IMR-90 (cell line): Measurements from ENCODE around the gene DDX31. TPM values are rescaled to one million over a fixed set of nuclear protein-coding genes. Genes with fewer than 3 reads are reported as not detected.

Experiments
- ATAC-seq: fragments of 200-7000 bp; cut with Tn5 transposase; 2 replicates; pipeline ENCODE4 v1.9.1; 2020; ENCODE audit warnings: low read depth, mild to moderate bottlenecking, moderate library complexity
- BruUV-seq: library from RNA; stranded (reverse); fragments of 400-500 nt; replicated peaks from 2 replicates; lab custom pipeline; 2021; lab: Mats Ljungman, UMichigan
- CTCF ChIA-PET: fragments of 300-600 bp; formaldehyde crosslinking; extraction: SDS; loops from one replicate; lab custom pipeline; 2021; ENCODE audit warnings: antibody characterized with exemption; lab: Yijun Ruan, JAX
- POLR2A ChIA-PET: fragments of 300-600 bp; sonication (Branson Sonifier 250); formaldehyde crosslinking; loops from one replicate; lab custom pipeline; 2022; ENCODE audit warnings: antibody characterized with exemption; ENCODE audit not compliant: unreplicated experiment; lab: Charles Lee
- DNase-seq: peaks from one replicate; pipeline ENCODE4 v3.0.0; 2013
- H2AFZ ChIP-seq: replicated peaks from 2 replicates; pipeline ENCODE3; 2013; ENCODE audit warnings: low read length, mild to moderate bottlenecking; ENCODE audit not compliant: poor library complexity
- H2AK5ac ChIP-seq: 2 replicates; pipeline ENCODE4 v1.6.1; 2013; ENCODE audit warnings: low read depth, low read length, inconsistent platforms
- H2AK9ac ChIP-seq: replicated peaks from 2 replicates; pipeline ENCODE3; 2013; ENCODE audit warnings: mild to moderate bottlenecking, low read depth, low read length, moderate library complexity; ENCODE audit not compliant: poor library complexity
- H2BK120ac ChIP-seq: 2 replicates; pipeline ENCODE4 v1.6.1; 2013; ENCODE audit warnings: low read depth, low read length, inconsistent platforms
- H2BK15ac ChIP-seq: 3 replicates; pipeline ENCODE4 v1.6.1; 2013; ENCODE audit warnings: low read depth, low read length, inconsistent platforms
- H2BK20ac ChIP-seq: 2 replicates; pipeline ENCODE4 v1.6.1; 2013; ENCODE audit warnings: low read depth, mild to moderate bottlenecking, inconsistent platforms, low read length, moderate library complexity
- H2BK5ac ChIP-seq: 2 replicates; pipeline ENCODE4 v1.6.1; 2013; ENCODE audit warnings: mild to moderate bottlenecking, low read depth, low read length, inconsistent platforms; ENCODE audit not compliant: poor library complexity, severe bottlenecking
- H3K14ac ChIP-seq: replicated peaks from 2 replicates; pipeline ENCODE4 v1.6.1; 2013; ENCODE audit warnings: low read depth, low read length, inconsistent platforms
- H3K18ac ChIP-seq: 2 replicates; pipeline ENCODE4 v1.6.1; 2013; ENCODE audit warnings: low read depth, low read length, control low read depth
- H3K23ac ChIP-seq: 2 replicates; pipeline ENCODE4 v1.6.1; 2013; ENCODE audit warnings: low read depth, low read length, inconsistent platforms
- H3K27ac ChIP-seq: 2 replicates; pipeline ENCODE4 v1.5.1; 2013; ENCODE audit warnings: mild to moderate bottlenecking, control low read depth, low read length; ENCODE audit not compliant: insufficient read depth
- H3K27me3 ChIP-seq: 2 replicates; pipeline ENCODE4 v1.6.1; 2013; ENCODE audit warnings: low read length; ENCODE audit not compliant: control insufficient read depth, insufficient read depth
- H3K36me3 ChIP-seq: 2 replicates; pipeline ENCODE4 v1.6.1; 2013; ENCODE audit warnings: low read length, mixed read lengths; ENCODE audit not compliant: control insufficient read depth, insufficient read depth
- H3K4ac ChIP-seq: 2 replicates; pipeline ENCODE4 v1.6.1; 2013; ENCODE audit warnings: low read depth, low read length, inconsistent platforms
- H3K4me1 ChIP-seq: 2 replicates; pipeline ENCODE4 v1.6.1; 2013; ENCODE audit warnings: low read length, mixed read lengths; ENCODE audit not compliant: control insufficient read depth, insufficient read depth
- H3K4me2 ChIP-seq: 2 replicates; pipeline ENCODE4 v1.6.1; 2013; ENCODE audit warnings: low read depth, mild to moderate bottlenecking, control low read depth, low read length, moderate library complexity
- H3K4me3 ChIP-seq: 2 replicates; pipeline ENCODE4 v1.5.1; 2013; ENCODE audit warnings: low read depth, mild to moderate bottlenecking, control low read depth, low read length, moderate library complexity; ENCODE audit not compliant: insufficient read depth
- H3K56ac ChIP-seq: 2 replicates; pipeline ENCODE4 v1.6.1; 2013; ENCODE audit warnings: low read length, inconsistent platforms; ENCODE audit not compliant: insufficient read depth; ENCODE audit errors: extremely low read depth
- H3K79me1 ChIP-seq, 2 experiments: 2 replicates each; pipeline ENCODE4 v1.6.1; 2013; ENCODE audit warnings: low read length in 2 of 2, inconsistent platforms in 1 of 2, low read depth in 1 of 2
- H3K9ac ChIP-seq: 2 replicates; pipeline ENCODE4 v1.6.1; 2013; ENCODE audit warnings: low read depth, low read length, control low read depth
- H3K9me1 ChIP-seq: 2 replicates; pipeline ENCODE4 v1.6.1; 2013; ENCODE audit warnings: low read length, inconsistent platforms; ENCODE audit not compliant: insufficient read depth
- H3K9me3 ChIP-seq: 2 replicates; pipeline ENCODE4 v1.6.1; 2013; ENCODE audit warnings: low read length; ENCODE audit not compliant: control insufficient read depth, insufficient read depth
- H4K20me1 ChIP-seq: 2 replicates; pipeline ENCODE4 v1.6.1; 2013; ENCODE audit warnings: low read length, inconsistent platforms; ENCODE audit not compliant: insufficient read depth
- H4K5ac ChIP-seq: 2 replicates; pipeline ENCODE4 v1.6.1; 2013; ENCODE audit warnings: mild to moderate bottlenecking, low read depth, low read length, control low read depth
- H4K8ac ChIP-seq, 2 experiments: 2 replicates each; pipeline ENCODE4 v1.6.1; 2013; ENCODE audit warnings: low read depth in 2 of 2, low read length in 2 of 2, control low read depth in 1 of 2, inconsistent platforms in 1 of 2
- H4K91ac ChIP-seq: 2 replicates; pipeline ENCODE4 v1.6.1; 2013; ENCODE audit warnings: low read depth, low read length, inconsistent platforms; ENCODE audit not compliant: insufficient read depth
- BHLHE40 ChIP-seq: fragments of 150-350 bp; IDR thresholded peaks from 2 replicates; pipeline ENCODE4 v1.6.1; 2016; ENCODE audit warnings: mild to moderate bottlenecking, low read depth, low read length
- CEBPB ChIP-seq: IDR thresholded peaks from 2 replicates; pipeline ENCODE4 v1.6.1; 2012; ENCODE audit warnings: low read depth, low read length, improper control_type of control experiment
- CHD1 ChIP-seq: IDR thresholded peaks from 2 replicates; pipeline ENCODE4 v1.6.1; 2012; ENCODE audit warnings: low read depth, low read length, improper control_type of control experiment
- CTCF ChIP-seq: conservative IDR thresholded peaks from 2 replicates; pipeline ENCODE4 v1.5.1; 2012; ENCODE audit warnings: mild to moderate bottlenecking, low read depth, low read length, improper control_type of control experiment
- ELK1 ChIP-seq: fragments of 150-350 bp; IDR thresholded peaks from 2 replicates; pipeline ENCODE4 v1.6.1; 2016; ENCODE audit warnings: low read depth, mild to moderate bottlenecking, low read length, moderate library complexity, borderline replicate concordance
- FOS ChIP-seq: fragments of 150-350 bp; IDR thresholded peaks from 2 replicates; pipeline ENCODE4 v1.6.1; 2016; ENCODE audit warnings: low read depth, low read length
- MAFK ChIP-seq: IDR thresholded peaks from 2 replicates; pipeline ENCODE4 v1.6.1; 2012; ENCODE audit warnings: low read depth, low read length, improper control_type of control experiment
- MAZ ChIP-seq: IDR thresholded peaks from 2 replicates; pipeline ENCODE4 v1.6.1; 2012; ENCODE audit warnings: low read depth, mild to moderate bottlenecking, low read length, improper control_type of control experiment, moderate library complexity, borderline replicate concordance
- POLR2A ChIP-seq: IDR thresholded peaks from 2 replicates; pipeline ENCODE4 v1.6.1; 2012; ENCODE audit warnings: mild to moderate bottlenecking, low read depth, low read length
- RAD21 ChIP-seq: IDR thresholded peaks from 2 replicates; pipeline ENCODE4 v1.6.1; 2012; ENCODE audit warnings: low read length, improper control_type of control experiment
- RCOR1 ChIP-seq: IDR thresholded peaks from 2 replicates; pipeline ENCODE4 v1.6.1; 2012; ENCODE audit warnings: mild to moderate bottlenecking, low read length, improper control_type of control experiment; ENCODE audit not compliant: insufficient replicate concordance
- RFX5 ChIP-seq: IDR thresholded peaks from 2 replicates; pipeline ENCODE4 v1.8.0; 2012; ENCODE audit warnings: low read depth, mild to moderate bottlenecking, low read length, moderate library complexity
- SMC3 ChIP-seq: fragments of 150-350 bp; IDR thresholded peaks from 2 replicates; pipeline ENCODE4 v1.6.1; 2016; ENCODE audit warnings: low read depth, mild to moderate bottlenecking, antibody characterized with exemption, low read length, moderate library complexity
- WGBS, 2 experiments: methylation state at CpG; one replicate each; pipeline versions ENCODE4 v1.1.5 to v1.1.7; 2013; ENCODE audit warnings: missing lambda C conversion rate in 2 of 2; ENCODE audit not compliant: insufficient read length in 1 of 2; ENCODE audit errors: extremely low coverage in 2 of 2; 5-methylcytosine and 5-hydroxymethylcytosine counted together
- dilution Hi-C: fragments of 300-500 bp; cut with HindIII; formaldehyde crosslinking; loops from one replicate; pipeline ENCODE4 v1.14.3; 2018; ENCODE audit warnings: low sequenced_read_pairs; ENCODE audit not compliant: unreplicated experiment
- in situ Hi-C: fragments of 300-500 bp; cut with MboI; formaldehyde crosslinking; loops from 3 replicates; pipeline ENCODE4 v1.14.3; 2019; ENCODE audit warnings: low sequenced_read_pairs, inconsistent platforms, mixed read lengths
- intact Hi-C: fragments of 100-400 bp; cut with micrococcal nuclease; formaldehyde crosslinking; loops from 2 replicates; pipeline ENCODE4 v1.10.0; 2022
- polyA plus RNA-seq, 3 experiments: library from polyadenylated mRNA; depleted of rRNA; stranded (reverse); fragments of >200 nt; gene quantifications; 2 replicates each; pipeline ENCODE4 v1.2.3, GENCODE V29; 2012; ENCODE audit warnings: low replicate concordance in 1 of 3
- total RNA-seq: library from RNA; depleted of rRNA; stranded (reverse); fragments of >200 nt; gene quantifications from 2 replicates; pipeline ENCODE4 v1.2.3, GENCODE V29; 2012

Gene DDX31
- total and polyA plus RNA-seq, 2 of the 4 experiments (the other 2 are of a cell fraction), result 10.7 to 14.0 TPM

- no peak overlapping the region for H3K14ac ChIP-seq
- ChIA-PET POLR2A (interaction anchor here (0.5 kb wide), 1 partner anchor 113 kb away, joined by 3 read pairs; no protein-coding TSS in a partner anchor), CTCF (no interaction called here)
- H2AFZ ChIP-seq, result no peak overlapping the region
- peaks cover 6% of the 10 kb centered on the region; the same call in 1 of the 2 replicates for H3K9me1 ChIP-seq
- H3K4me1 ChIP-seq, result peaks cover 2% of the 10 kb centered on the region; the same call in 1 of the 2 replicates
- DNase-seq, result peak; percentile 47
- H3K27ac ChIP-seq, result no peak overlapping the region
- no peak overlapping the region for H2AK9ac ChIP-seq
- peak overlapping the region; percentile 72 for H3K4me3 ChIP-seq
- no peak overlapping the region for H3K56ac ChIP-seq
- no peak overlapping the region for H4K91ac ChIP-seq
- no peak for ATAC-seq
- H2BK5ac ChIP-seq, result no peak overlapping the region
- H3K23ac ChIP-seq, result peak overlapping the region; percentile 64
- H4K8ac ChIP-seq, result 0 out of 4 replicates have a peak overlapping the region, but pooled peaks of 1 of the 2 experiments have one; percentile 23
- H3K4ac ChIP-seq, result no peak overlapping the region
- in situ Hi-C loops (no loop called here), dilution Hi-C loops (no loop called here), intact Hi-C loops (loop anchor here (2.0 to 10.0 kb wide), 2 partner anchors 93 to 129 kb away; no protein-coding TSS in a partner anchor)
- H2BK120ac ChIP-seq, result no peak overlapping the region
- H4K5ac ChIP-seq, result no peak overlapping the region
- H3K18ac ChIP-seq, result no peak overlapping the region
- 90% methylated on average over 2 of the region's 6 CpGs; no CpG with 5 or more reads in 1 of the 2 experiments for WGBS, 2 experiments
- H3K9me3 ChIP-seq, result no peaks in the 10 kb centered on the region
- TF ChIP-seq SMC3 (no peak), RFX5 (no peak), MAZ (no peak), MAFK (no peak), POLR2A (no peak), ELK1 (no peak), FOS (peak; percentile 50), CTCF (no peak), CHD1 (no peak), RCOR1 (no peak), RAD21 (no peak), CEBPB (peak; percentile 60), BHLHE40 (no peak)
- no peak overlapping the region for H2BK15ac ChIP-seq
- peak overlapping the region; percentile 79 for H3K4me2 ChIP-seq
- H4K20me1 ChIP-seq, result peaks cover 62% of the 10 kb centered on the region
- H3K27me3 ChIP-seq, result no peaks in the 10 kb centered on the region
- no peak overlapping the region for H2BK20ac ChIP-seq
- H3K79me1 ChIP-seq, result peaks cover 12 to 68% of the 10 kb centered on the region in 2 experiments; a peak in 3 of 4 replicates
- no peaks in the 10 kb centered on the region for H3K36me3 ChIP-seq
- H3K9ac ChIP-seq, result no peak overlapping the region
- no TSS peak for BruUV-seq
- H2AK5ac ChIP-seq, result no peak overlapping the region
Measured at GRCh38 chr9:132671620-132672412, 2.0 kb upstream of the DDX31 start.
